Stimulated activated naive CD8-positive, alpha-beta T cell treated with anti-CD3 and anti-CD28 coated beads, Interleukin-15, amount 100 ng/mL, for 72 hours (primary cell): ENCODE data around the gene CLCA1.

Experiments used
- ATAC-seq: fragments of 150-1000 bp; cut with Tn5 transposase; 2 replicates; pipeline ENCODE4 v1.10.0; 2021; ENCODE audit warnings: mild to moderate bottlenecking, moderate library complexity
- DNase-seq, 2 donors: peaks; one replicate each; pipeline ENCODE4 v3.0.0; 2021 to 2022
- H3K27ac Mint-ChIP-seq, 2 donors: one replicate each; pipeline ENCODE4 v1.8.0; 2022; ENCODE audit warnings: mild to moderate bottlenecking in 2 of 2, mixed read lengths in 2 of 2, moderate library complexity in 2 of 2
- H3K27me3 Mint-ChIP-seq: one replicate; pipeline ENCODE4 v1.8.0; 2022; ENCODE audit warnings: mixed read lengths
- H3K4me1 Mint-ChIP-seq: one replicate; pipeline ENCODE4 v1.8.0; 2022; ENCODE audit warnings: mild to moderate bottlenecking, mixed read lengths
- H3K4me3 Mint-ChIP-seq, 2 donors: one replicate each; pipeline ENCODE4 v1.8.0; 2022; ENCODE audit warnings: mild to moderate bottlenecking in 2 of 2, mixed read lengths in 2 of 2, moderate library complexity in 1 of 2
- H3K9me3 Mint-ChIP-seq, 2 donors: one replicate each; pipeline ENCODE4 v1.8.0; 2022; ENCODE audit warnings: mixed read lengths in 2 of 2

The CLCA1 gene

DNA sequence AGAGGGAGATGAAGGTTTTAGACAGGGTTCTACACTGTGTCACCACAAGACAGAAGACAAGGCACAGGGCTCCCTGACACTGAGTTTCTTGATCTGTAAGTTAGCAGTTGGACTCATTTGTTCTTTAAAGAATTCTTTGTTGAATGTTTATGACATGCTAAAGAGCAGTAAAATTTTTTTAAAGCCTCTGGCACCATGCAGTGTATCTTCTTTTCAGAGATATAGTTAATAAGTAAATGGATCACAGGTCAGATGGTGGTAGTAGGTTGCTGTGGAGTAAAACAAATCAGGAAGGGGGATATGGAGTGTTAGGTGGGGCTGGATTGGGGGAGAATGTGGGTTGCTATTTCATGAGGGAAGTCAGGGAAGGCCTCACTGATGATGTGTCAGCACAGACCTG lies 80.1 kb downstream of the CLCA1 start:
- no peak overlapping the region for H3K4me3 Mint-ChIP-seq
- peaks cover under 1 to 4% of the 10 kb centered on the region in 2 donors for H3K9me3 Mint-ChIP-seq
- H3K27me3 Mint-ChIP-seq: no peaks in the 10 kb centered on the region
- H3K4me1 Mint-ChIP-seq: no peaks in the 10 kb centered on the region
- no peak overlapping the region for H3K27ac Mint-ChIP-seq
- DNase-seq (no peak), ATAC-seq (no peak)
